ENCODE measurements around the gene WDR74.
"Not testable (repeated sequence)": the region's sequence is repeated elsewhere in the genome, so short reads cannot be mapped to it uniquely, and the experiment has no call there.

Gene WDR74

DNA sequence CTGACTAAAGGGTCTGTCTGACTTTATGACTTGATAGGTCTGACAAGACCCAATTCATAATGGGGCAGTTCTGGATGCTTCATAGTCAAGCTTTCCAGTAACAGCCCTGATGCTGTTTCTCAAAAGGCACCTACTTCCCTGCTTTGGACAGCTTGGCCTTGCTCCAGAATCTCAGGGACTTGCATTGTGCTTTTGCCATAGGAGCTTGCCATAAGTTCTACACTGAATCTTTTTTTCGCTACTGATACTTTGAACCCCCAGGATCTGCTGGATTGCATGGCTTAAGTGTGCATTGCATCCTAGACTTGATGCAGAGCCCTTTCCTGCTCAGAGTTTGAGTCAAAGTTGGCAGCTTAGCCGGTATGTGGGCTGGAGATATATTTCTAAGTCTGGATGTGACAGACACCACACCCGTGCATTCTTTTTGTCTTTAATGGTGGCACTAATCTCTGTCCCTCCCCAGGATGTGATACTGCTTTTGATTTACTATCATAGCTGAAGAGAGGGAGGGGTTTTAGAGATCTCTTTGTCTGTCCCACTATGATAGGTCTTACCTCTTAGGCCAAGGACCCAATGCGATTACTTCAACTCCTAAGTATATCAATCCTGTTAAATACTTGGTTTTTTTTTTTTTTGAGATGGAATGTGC is 24.4 kb upstream of the WDR74 start:
- ChIA-PET CTCF (interaction anchor here (0.8 to 5.3 kb wide), 13 partner anchors 7 to 439 kb away, joined by 3 to 62 read pairs (median 3); partner anchors contain the start of genes SLC3A2 and TMEM179B), POLR2A (interaction anchor here (0.6 to 1.7 kb wide), 5 partner anchors 8 to 240 kb away, joined by 4 to 7 read pairs (median 6); partner anchors contain the start of gene STX5)
- DNase-seq (ENCODE audit: extremely low spot score), result no peak
- TF ChIP-seq, protein P1, sequence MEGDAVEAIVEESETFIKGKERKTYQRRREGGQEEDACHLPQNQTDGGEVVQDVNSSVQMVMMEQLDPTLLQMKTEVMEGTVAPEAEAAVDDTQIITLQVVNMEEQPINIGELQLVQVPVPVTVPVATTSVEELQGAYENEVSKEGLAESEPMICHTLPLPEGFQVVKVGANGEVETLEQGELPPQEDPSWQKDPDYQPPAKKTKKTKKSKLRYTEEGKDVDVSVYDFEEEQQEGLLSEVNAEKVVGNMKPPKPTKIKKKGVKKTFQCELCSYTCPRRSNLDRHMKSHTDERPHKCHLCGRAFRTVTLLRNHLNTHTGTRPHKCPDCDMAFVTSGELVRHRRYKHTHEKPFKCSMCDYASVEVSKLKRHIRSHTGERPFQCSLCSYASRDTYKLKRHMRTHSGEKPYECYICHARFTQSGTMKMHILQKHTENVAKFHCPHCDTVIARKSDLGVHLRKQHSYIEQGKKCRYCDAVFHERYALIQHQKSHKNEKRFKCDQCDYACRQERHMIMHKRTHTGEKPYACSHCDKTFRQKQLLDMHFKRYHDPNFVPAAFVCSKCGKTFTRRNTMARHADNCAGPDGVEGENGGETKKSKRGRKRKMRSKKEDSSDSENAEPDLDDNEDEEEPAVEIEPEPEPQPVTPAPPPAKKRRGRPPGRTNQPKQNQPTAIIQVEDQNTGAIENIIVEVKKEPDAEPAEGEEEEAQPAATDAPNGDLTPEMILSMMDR (IDR thresholded peaks at IDR 0.05; ENCODE audit: control extremely low read depth, extremely low read depth, low read depth, missing control alignments), result no peak

DNA sequence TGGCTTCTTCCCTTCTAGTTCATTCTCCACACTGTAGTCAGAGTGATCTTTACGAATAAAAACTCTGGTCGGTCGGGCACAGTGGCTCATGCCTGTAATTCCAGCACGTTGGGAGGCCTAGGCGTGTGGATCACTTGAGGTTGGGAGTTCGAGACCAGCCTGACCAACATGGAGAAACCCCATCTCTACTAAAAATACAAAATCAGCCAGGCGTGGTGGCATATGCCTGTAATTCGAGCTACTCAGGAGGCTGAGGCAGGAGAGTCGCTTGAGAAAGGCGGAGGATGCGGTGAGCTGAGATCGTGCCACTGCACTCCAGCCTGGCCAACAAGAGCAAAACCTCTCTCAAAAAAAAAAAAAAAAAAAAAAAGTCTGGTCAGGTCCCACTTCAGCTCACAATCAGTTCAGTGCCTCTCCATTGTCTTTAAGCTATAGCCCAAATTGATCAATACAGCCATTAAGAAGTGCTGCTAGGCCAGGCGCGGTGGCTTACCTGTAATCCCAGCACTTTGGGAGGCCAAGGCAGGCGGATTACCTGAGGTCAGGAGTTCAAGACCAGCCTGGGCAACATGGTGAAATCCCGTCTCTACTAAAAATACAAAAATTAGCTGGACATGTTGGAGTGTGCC is 22.3 kb upstream of the WDR74 start:
- DNase-seq (ENCODE audit: extremely low spot score), result not testable (repeated sequence)
- ChIA-PET CTCF (interaction anchor here (0.8 to 5.3 kb wide), 15 partner anchors 8 to 167 kb away, joined by 3 to 62 read pairs (median 4); partner anchors contain the start of genes POLR2G, SLC3A2, TEX54 and TMEM179B), POLR2A (interaction anchor here (0.6 to 2.4 kb wide), 8 partner anchors 9 to 288 kb away, joined by 3 to 15 read pairs (median 4); partner anchors contain the start of genes C11orf98, CSKMT and SLC3A2)

- DNase-seq (ENCODE audit: extremely low spot score), result no peak
- TF ChIP-seq, protein P1 (IDR thresholded peaks at IDR 0.05; ENCODE audit: control extremely low read depth, extremely low read depth, low read depth, missing control alignments), result no peak
- ChIA-PET CTCF (interaction anchor here (0.8 to 5.3 kb wide), 10 partner anchors 7 to 99 kb away, joined by 3 to 62 read pairs (median 4); partner anchors contain the start of genes POLR2G, SLC3A2, TEX54 and TMEM179B), POLR2A (interaction anchor here (0.5 to 2.4 kb wide), 6 partner anchors 9 to 1330 kb away, joined by 4 to 15 read pairs (median 4); partner anchors contain the start of genes C11orf98, CSKMT and SLC3A2)
These were observed 21.6 kb upstream of the WDR74 start for GRCh38 chr11:62860835-62861563.

GRCh38 chr11:62859281-62859703 is 19.9 kb upstream of the WDR74 start:
- CTCF ChIA-PET, result interaction anchor here (0.7 kb wide), 1 partner anchor 22 kb away, joined by 3 read pairs; no protein-coding TSS in a partner anchor
- POLR2A ChIA-PET; DNase-seq (ENCODE audit: extremely low spot score): not testable (repeated sequence)

DNA sequence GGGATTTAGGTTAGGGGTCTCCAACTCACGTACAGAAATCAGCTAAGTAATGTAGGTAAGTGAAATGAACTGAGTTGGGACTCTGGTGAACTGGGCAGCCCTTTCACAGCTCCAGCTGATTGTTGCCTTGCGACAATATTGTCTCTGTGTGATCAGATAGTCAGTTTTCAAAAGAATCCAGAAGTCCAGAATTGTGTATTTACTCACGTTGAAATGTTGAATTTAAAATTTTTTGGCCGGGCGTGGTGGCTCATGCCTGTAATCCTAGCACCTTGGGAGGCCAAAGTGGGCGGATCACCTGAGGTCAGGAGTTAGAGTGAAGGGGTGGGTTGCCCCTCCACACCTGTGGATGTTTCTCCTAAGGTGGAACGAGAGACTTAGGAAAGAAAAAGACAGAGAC is 18.8 kb upstream of the WDR74 start:
- CTCF ChIA-PET, result interaction anchor here (0.8 to 1.3 kb wide), 7 partner anchors 19 to 193 kb away, joined by 3 to 11 read pairs (median 3); partner anchors contain the start of genes C11orf98, CSKMT and SLC3A2
- POLR2A ChIA-PET, result interaction anchor here (0.6 to 9.0 kb wide), 4 partner anchors 18 to 957 kb away, joined by 3 to 236 read pairs (median 6); partner anchors contain the start of gene WDR74
- TF ChIP-seq, protein P1 (IDR thresholded peaks at IDR 0.05; ENCODE audit: control extremely low read depth, extremely low read depth, low read depth, missing control alignments), result no peak
- DNase-seq (ENCODE audit: extremely low spot score), result no peak

DNA sequence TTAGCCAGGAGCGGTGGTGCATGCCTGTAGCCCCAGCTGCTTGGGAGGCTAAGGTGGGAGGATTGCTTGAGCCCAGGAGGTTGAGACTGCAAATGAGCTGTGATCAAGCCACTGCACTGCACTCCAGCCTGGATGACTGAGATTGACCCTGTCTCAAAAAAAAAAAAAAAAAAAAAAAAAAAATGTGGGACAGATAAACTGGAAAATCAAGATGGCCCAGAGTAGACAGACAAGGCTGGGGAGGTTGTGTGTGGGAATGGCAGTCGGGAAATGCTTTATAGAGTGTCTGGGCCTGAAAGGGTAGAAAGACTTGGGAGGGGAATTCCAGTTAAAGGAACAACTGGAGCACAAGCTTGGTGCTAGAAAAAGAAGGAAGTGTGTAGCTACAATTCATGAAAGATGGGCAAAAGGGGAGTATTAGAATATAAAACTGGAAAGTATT is 18.2 kb upstream of the WDR74 start:
- POLR2A ChIA-PET, result interaction anchor here (0.6 to 9.0 kb wide), 5 partner anchors 17 to 958 kb away, joined by 3 to 236 read pairs (median 4); partner anchors contain the start of gene WDR74
- no peak for DNase-seq (ENCODE audit: extremely low spot score)
- CTCF ChIA-PET, result interaction anchor here (0.8 to 1.4 kb wide), 8 partner anchors 20 to 192 kb away, joined by 3 to 11 read pairs (median 3); partner anchors contain the start of genes C11orf98, CSKMT, SLC3A2 and ZBTB3
- TF ChIP-seq, protein P1 (IDR thresholded peaks at IDR 0.05; ENCODE audit: control extremely low read depth, extremely low read depth, low read depth, missing control alignments), result no peak

Measured in GM10248 (cell line).